Left forelimb (tissue), 1 donor: Measurements from ENCODE around the gene RAPGEF5.
"Not testable (repeated sequence)": the region's sequence is repeated elsewhere in the genome, so short reads cannot be mapped to it uniquely, and the experiment has no call there.

Experiments
- DNase-seq: peaks from one replicate; pipeline ENCODE4 v3.0.0-alpha.2; 2018; ENCODE audit warnings: low spot score

The RAPGEF5 gene

DNA sequence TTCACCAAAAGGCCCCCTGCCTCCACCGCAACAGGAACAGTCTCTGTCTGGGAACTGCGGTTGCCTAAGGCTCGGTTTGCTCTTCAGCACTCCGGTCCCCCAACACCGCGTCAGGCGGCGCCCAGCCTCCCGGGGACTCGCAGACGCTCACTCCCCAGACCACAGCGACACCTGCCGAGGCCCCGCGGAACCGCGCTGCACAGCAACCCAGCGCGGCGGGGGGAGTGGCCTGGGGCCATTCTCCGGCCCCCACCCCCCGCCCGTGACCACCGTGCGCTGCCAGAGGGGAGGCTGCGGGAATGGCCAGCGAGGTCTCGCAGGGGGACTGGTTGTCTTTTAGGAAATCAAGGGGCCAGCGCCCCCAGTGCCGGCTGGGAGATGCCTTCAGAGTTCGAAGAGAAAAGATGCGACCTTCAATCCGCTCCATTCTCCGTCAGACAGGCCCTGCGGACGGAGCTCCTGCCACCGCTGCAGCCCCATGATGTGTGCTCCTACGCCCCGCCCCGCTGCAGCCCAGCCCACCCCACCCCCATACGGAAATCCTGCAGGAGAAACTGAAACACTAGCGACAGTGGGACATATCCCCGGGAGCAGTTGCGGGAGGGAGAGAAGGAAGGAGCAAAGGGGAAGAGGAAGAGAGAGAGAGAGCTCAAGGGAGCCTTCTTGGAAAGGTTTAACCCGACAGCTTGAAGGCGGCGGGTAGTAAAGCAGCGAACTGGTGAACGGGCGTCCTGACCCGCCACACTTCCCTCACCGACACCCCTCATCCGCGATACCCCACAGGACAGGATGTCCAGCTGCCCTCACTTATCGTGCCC is 273.9 kb downstream of the RAPGEF5 start:
- peak; percentile 96 for DNase-seq

DNA sequence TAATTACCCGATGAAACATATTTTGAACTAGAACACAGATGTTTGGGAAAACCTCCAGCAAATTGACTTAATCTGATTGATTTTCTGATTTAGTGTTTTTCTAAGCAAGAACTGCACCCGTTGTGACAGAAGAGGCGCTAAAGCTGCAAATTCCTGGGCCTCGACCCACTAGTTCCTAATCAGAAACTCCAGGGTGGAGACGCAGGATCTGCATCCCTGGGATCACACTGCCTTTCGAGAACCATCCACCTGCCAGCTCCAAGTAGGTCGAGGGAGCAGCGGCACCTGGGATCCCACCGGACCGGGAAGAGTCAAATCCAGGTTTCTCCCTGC is 274.4 kb downstream of the RAPGEF5 start:
- no peak for DNase-seq

DNA sequence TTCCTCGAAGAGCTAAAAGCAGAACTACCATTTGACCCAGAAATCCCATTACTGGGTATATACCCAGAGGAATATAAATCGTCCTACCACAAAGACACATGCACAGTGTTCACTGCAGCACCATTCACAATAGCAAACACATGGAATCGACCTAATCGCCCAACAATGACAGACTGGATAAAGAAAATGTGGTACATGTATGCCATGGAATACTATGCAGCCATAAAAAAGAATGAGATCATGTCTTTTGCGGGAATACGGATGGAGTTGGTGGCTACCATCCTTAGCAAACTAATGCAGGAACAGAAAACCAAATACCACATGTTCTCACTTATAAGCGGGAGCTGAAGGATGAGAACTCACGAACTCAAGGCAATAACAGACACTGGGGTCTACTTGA is 276.7 kb downstream of the RAPGEF5 start:
- DNase-seq, result not testable (repeated sequence)

DNA sequence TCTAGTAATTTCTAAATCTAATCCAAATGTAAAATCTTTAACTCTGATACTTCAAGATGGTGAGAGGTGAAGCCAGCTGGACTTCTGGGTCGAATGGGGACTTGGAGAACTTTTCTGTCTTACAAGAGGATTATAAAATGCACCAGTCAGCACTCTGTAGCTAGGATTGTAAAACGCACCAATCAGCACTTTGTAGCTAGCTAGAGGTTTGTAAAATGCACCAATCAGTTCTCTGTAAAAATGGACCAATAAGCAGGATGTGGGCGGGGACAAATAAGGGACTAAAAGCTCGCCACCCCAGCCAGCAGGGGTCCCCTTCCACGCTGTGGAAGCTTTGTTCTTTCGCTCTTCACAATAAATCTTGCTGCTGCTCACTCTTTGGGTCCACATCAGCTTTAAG is 278.1 kb downstream of the RAPGEF5 start:
- not testable (repeated sequence) for DNase-seq

DNA sequence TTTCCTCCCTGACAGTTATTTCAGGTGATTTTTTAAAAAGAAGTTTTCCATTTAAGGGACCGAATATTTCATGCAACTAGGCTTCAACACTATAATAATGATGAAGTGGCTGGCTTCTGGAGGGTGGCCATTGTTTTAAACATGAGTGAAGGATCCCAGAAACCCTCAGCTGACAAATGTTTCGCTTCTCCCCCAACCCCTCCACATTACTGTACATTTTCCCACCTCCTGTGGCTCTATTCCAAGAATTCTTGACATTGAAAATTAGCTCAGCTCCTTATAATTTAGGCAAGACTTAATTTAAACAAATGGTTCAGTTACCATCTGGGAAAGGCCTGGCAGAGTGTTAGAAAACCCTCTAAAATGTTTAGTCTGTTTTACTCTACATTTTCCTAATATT is 281.4 kb downstream of the RAPGEF5 start:
- DNase-seq, result no peak

DNA sequence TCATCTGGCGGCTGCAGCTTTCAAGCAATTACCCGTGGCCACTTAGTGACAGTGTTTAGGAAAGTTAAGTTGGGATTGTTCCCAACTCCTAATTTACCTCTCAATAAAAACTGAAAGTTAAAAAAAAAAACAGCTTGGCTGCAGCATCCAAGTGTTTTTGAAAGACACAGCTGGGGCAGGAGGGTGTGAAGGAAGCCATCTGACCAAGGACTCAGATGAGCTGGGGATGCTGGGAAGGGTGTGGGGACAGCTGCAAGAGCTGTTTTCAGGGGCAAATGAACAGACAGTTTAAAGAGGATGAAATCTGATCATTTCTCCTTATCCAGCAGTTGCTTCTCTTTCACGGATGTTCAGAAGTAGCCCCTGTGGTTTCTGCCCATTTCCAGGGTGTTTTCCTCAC is 282.1 kb downstream of the RAPGEF5 start:
- no peak for DNase-seq
